Stimulated activated CD4-positive, alpha-beta T cell treated with anti-CD3 and anti-CD28 coated beads, Interleukin-15, amount 100 ng/mL, for 48 hours (primary cell): ENCODE measurements around the gene FBXO8.
A peak's percentile ranks its signal among the peaks of the same experiment; 100 is the strongest.
"Not testable (repeated sequence)": the region's sequence is repeated elsewhere in the genome, so short reads cannot be mapped to it uniquely, and the experiment has no call there.

Source experiments
- DNase-seq, 2 donors: peaks; one replicate each; pipeline ENCODE4 v3.0.0-alpha.2; 2020; ENCODE audit warnings: low read depth in 2 of 2

Gene FBXO8

DNA sequence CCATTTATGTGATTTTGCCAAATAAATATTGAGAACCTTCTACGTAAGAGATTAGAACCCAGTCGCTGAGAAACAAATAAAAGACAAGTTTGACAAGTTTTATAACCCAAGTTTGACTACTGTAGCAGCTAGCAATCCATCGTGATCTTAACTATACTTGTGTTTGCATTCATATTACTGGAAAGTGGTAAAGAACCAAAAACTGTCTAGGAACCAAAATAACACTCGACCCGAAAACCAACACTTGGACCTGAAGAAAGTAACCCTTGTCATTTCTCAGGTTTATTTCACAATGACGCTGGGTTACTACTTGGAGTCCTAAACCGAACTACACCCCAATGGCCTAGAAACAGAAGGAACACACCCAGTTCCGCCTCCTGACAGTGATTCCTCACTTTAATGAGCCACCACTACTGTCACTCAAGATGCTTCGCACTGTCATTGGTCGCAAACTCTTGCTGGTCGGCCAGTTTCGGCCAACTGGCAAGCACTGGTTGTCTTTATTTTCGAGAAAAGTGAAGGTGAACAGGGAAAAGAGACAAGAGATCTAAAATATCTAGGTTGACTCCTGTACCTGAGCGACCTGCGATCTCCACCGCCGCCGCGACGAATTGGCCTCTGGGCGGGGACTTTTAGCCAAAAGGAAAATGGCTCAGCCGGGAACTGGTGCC, 496 bp downstream of the FBXO8 start:
- peak; percentile 56 to 61 for DNase-seq

GRCh38 chr4:174281901-174282300, 1.6 kb downstream of the FBXO8 start:
- no peak for DNase-seq

GRCh38 chr4:174281182-174281737, 2.2 kb downstream of the FBXO8 start:
- DNase-seq, result no peak

GRCh38 chr4:174279433-174280155, 3.9 kb downstream of the FBXO8 start:
- DNase-seq, result no peak

- no peak for DNase-seq
Measured at GRCh38 chr4:174278467-174278866, 5.0 kb downstream of the FBXO8 start.

DNA sequence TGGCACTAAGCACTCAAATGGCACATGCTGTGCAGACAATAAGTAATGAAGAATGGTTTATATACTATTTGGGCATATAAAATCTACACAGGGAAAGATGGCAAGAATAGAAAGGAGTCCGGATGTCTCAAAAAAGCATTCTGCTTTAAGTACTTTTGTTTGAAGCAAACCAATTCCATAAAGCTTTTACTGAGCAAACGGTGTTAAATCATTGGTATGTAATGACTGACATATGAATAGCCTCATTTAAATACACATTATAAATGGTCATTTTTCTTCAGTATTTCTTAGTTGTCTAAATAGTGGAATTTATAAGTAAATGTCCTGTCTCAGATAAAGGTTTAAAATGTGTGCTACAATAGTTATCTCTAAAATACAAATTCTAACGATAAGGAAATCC, 6.0 kb downstream of the FBXO8 start:
- no peak for DNase-seq

DNA sequence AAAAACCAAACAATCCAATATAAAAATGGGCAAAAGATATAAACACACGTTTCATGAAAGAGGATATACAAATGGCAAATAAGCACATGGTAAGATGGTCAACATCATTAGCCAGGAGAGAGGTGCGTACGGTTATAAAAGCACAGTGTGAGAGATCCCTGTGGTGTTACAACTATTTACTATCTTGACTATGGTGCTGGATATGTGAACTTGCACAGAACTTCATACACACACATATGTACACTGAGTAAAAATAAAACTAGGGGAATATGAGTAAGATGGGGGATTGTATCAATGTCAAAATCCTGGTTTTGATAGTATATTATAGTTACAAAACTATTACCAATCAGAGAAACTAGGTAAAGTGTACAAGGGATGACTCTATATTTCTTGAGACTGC, 8.4 kb downstream of the FBXO8 start:
- DNase-seq, result no peak

DNA sequence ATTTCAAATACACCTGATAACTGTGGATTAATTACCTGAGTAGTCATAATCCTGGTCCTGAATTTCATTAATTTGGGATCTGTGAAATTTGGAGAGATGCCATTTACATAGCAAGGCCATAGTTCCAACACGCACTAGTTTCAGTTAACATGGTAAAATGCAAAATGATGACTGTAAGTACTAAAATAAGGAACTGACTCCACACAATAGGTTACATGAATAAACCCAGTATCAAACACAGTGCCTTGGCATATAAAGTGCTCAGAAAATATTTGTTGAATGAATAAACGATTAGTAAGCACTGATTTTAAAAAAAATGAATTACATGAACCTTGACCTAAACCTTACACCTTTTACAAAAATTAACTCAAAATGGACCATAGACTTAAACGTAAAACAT, 9.0 kb downstream of the FBXO8 start:
- DNase-seq, result no peak

GRCh38 chr4:174273930-174274329, 9.5 kb downstream of the FBXO8 start:
- no peak for DNase-seq

DNA sequence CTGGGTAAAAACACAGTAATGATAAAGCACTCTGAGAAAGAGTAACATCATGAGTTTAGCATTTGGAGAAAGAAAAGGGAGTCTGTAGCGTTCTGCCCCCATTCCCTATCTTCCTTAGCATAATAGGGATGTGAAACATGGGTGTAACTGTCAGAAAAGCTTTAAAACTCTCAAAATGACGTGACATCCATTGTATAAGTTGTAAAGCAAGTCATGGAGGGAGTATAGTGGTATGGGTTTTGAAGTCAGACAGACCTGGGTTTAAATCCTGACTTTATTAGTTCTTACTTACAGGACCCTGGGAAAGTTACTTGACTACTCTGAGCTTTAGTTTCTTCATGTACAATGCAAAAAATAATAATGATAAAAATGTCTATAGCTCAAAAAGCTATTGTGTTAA, 17.1 kb downstream of the FBXO8 start:
- DNase-seq, result no peak

- DNase-seq, result no peak
Measured at GRCh38 chr4:174265916-174266315, 17.6 kb downstream of the FBXO8 start.

DNA sequence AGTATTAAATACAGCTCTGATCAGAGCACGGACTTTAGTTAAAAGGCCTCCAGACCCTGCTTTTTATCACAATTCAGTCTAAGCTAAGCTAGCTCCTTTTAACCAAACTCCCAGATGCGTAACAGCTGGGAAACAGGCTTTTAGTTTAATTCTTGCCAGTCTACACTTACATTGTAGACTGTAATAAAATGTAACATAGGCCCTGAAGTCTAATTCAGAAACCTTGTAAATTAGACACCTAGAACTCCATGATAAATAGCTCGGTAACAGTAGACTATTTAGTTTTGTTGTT, 20.1 kb downstream of the FBXO8 start:
- DNase-seq, result no peak

GRCh38 chr4:174262624-174263444, 20.6 kb downstream of the FBXO8 start:
- DNase-seq, result no peak

DNA sequence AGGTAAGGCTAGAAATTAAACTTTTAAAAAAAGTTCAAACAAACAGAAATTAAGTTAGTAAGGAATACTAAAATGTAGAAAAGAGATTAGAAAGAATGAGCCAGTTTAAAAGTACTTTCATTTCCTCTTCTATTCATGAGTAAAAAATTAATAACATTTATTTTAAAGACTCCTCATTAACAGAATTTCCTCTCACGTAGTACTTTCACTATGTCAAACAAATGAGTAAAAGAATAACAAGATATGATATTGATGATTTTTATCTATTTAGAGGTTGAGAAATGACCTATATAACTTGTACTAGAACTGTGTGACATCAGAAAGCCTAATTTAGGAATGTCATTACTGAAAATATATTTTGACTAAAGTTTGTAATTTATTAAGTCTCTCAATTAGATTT, 22.0 kb downstream of the FBXO8 start:
- not testable (repeated sequence) for DNase-seq

GRCh38 chr4:174260099-174260498, 23.4 kb downstream of the FBXO8 start:
- DNase-seq, result no peak

- DNase-seq, result no peak
Measured at GRCh38 chr4:174259580-174259979, 23.9 kb downstream of the FBXO8 start.

DNA sequence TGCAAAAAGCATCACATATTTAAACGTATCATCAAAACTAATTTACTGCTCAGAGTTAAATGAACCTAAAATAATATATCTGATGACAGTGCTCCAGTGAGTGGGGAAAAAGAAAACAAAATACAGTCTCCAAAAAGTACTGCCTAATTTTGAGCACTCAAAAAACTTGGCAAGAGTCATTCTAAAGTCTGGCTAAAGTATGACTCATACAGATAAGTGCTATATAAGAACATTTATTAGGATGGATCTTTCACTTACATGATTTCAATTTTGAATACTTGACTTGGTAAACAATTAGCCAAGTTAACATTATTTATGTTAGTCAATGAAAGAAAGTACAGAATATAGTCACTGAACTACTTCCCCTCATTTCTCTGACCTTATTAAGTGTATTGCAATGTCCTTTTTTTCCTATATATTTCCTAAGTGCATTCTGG, 27.2 kb downstream of the FBXO8 start:
- no peak for DNase-seq

DNA sequence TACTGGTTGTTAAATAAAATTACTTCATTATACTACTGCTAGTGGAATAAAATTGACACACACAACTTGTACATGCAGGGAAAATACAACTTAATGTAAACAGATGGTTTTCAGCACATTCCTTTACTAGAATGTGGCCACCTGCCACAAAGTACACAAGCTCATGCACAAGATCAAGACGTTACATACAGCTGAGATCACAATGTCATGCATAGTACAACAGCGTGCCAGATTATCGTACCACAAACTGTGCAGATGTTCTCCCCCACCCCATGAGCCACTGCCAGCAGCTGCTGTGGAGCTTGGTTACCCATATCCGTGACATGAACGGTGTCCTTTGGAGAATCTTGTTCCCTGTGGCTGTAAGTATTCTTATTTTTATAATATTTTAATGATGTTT, 27.7 kb downstream of the FBXO8 start:
- DNase-seq, result no peak

DNA sequence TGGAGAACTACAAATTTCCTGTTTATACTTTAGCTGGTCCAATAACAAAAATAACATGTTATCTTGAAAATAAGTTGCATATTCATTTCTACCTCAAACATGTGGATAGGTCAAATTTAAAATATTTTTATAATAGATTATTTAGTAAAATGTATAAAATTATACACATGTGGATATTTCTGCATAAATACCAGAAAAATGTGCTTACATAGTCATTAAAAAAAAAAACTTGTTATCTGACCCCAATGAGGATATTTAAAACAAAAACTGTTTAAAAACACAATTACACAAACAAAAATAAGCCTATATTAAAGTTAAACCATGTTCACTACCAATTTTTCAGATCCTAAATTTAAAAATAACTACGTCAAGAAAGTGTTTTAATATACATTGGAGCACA, 28.1 kb downstream of the FBXO8 start:
- no peak for DNase-seq

- DNase-seq, result no peak
Measured at GRCh38 chr4:174254613-174255012, 28.9 kb downstream of the FBXO8 start.

DNA sequence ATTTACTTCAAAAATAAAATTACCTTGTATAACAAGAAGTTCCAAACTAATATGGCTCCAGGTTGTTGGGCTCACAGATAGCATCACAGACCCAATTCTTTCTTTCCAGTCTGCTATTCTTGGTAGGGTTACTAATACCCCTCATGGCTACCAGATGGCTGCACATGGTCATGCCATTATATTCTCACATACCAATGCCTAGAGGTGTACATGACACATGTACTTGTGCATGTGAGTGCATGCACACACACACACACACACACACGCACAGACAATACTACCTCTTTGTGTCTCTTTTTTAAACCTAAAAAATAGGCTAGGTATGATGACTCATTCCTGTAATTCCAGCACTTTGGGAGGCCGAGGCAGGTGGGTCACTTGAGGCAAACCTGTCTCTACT, 31.1 kb downstream of the FBXO8 start:
- no peak for DNase-seq

GRCh38 chr4:174248407-174248806, 35.1 kb downstream of the FBXO8 start:
- no peak for DNase-seq

- DNase-seq, result no peak
Measured at GRCh38 chr4:174245714-174246113, 37.8 kb downstream of the FBXO8 start.
